Measurements from ENCODE around the gene AKAP13. TPM values are rescaled to one million over a fixed set of nuclear protein-coding genes. Genes with fewer than 3 reads are reported as not detected.

The AKAP13 gene
- total and polyA plus RNA-seq, 2 experiments from 2014 or later = 53.1 to 108 TPM

DNA sequence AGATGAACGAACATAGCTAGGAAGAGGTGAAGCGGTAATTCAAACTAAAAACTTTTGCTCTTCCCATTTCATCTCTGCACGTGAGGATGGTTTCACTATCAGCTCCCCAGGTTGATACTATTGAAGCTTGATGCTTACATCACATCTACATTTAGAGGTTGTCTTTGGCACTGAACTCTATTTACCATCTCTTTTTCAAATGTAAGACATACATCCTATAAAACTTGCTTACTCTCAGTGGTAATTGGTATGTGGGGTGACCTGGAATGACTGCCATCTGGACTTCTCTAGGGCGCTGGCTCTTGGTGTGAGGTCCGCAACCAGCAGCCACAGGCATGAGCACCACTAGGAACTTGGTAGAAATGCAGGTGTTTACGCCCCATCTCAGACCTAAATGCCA, 118.1 kb downstream of the AKAP13 start:
- Histone ChIP-seq H3K4me1 (ENCODE audit: low read depth) (peaks cover 44% of the 10 kb centered on the region), H3K27me3 (no peaks in the 10 kb centered on the region), H3K27ac (no peak overlapping the region), H3K36me3 (no peaks in the 10 kb centered on the region), H3K4me3 (no peak overlapping the region), H3K9me3 (ENCODE audit: low read depth) (no peaks in the 10 kb centered on the region)
- TF ChIP-seq CTCF (IDR thresholded peaks at IDR 0.05; ENCODE audit: low read depth, low read length) = no peak
- no peak for DNase-seq (ENCODE audit: low read depth in 1 of 2, low spot score in 1 of 2)

DNA sequence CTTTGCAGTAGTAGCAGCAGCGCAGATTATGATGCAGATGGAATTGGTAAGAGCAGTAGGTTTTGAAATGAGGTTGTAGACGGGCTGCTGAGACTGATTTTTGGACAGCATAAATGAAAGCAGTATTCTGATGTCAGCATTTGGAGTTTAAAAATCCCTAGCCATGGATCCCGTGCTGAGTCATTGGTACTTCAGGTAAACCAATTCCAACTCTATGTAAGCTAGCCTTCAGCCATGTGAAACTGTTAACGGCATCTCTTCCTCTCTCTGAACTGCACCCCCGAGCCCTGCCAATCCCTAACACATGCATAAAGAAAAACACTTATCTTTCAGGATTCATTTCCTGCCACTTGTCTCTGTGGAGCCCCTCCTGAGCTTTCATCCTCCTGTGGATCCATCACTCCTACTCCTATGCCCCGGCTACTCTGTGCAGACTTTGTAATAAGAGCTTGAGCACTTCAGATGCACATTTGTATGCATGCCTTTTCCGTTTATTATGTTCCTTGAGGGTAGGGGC, 119.0 kb downstream of the AKAP13 start:
- Histone ChIP-seq H3K36me3 (no peaks in the 10 kb centered on the region), H3K27me3 (no peaks in the 10 kb centered on the region), H3K27ac (peak overlapping the region; percentile 80), H3K9me3 (ENCODE audit: low read depth) (no peaks in the 10 kb centered on the region), H3K4me1 (ENCODE audit: low read depth) (peaks cover 50% of the 10 kb centered on the region), H3K4me3 (no peak overlapping the region)
- no peak for TF ChIP-seq CTCF (IDR thresholded peaks at IDR 0.05; ENCODE audit: low read depth, low read length)
- DNase-seq (ENCODE audit: low read depth in 1 of 2, low spot score in 1 of 2) = peak in 1 of 2 donors; percentile 18

DNA sequence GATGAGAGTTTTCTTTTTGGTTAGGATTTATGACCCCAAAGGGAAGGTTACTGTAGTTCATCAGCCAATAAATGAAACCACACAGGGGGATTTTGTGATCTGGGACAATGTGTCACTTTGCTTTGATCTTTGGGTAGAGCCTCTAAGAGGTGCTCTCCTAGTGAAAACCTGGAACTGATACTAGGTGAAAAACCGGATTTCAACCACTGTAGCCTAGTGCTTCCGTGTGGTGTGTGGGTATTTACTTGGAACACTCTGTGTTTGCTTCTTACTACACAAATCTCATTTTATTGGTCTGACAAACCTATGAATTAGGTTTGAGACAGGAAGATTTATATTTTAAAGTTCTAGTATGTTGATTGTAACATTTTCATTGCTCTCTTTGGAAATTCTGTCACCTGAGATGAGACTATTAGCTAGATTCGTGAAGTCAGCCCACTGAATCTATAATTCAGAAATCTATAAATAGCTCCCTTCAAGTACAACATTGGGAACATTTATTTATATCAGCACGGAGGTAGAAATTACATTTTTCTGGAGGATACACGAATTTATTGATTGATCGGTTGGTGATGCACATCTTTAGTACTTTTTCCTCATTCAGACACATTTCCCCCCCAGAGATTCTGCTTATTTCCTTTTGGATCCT, 119.8 kb downstream of the AKAP13 start:
- no peak overlapping the region for H3K4me3 ChIP-seq
- H3K9me3 ChIP-seq (ENCODE audit: low read depth) = no peaks in the 10 kb centered on the region
- peak in 1 of 2 donors; percentile 23 for DNase-seq (ENCODE audit: low read depth in 1 of 2, low spot score in 1 of 2)
- TF ChIP-seq CTCF (IDR thresholded peaks at IDR 0.05; ENCODE audit: low read depth, low read length) = no peak
- peaks cover 50% of the 10 kb centered on the region for H3K4me1 ChIP-seq (ENCODE audit: low read depth)
- no peaks in the 10 kb centered on the region for H3K36me3 ChIP-seq
- peak overlapping the region; percentile 80 for H3K27ac ChIP-seq
- no peaks in the 10 kb centered on the region for H3K27me3 ChIP-seq

DNA sequence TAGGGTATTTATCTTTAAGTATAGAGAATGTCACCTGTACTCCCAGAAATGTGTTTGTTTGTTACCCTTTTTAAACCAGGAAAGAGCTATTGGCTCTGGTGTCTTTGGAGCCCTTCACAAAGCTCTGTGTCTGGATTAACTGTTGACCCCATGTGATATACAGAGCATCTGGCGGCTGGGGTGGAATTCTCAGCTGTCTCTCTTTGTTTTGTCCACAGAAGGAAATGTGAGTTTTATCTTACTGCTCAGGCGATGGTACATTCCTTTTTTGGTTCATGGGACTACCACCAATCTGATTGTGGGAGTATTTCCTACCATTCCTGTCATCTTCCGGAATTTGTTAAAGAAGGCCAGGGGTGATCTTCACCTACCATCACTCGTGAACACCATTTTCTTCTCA, 120.3 kb downstream of the AKAP13 start:
- Histone ChIP-seq H3K4me1 (ENCODE audit: low read depth) (peaks cover 50% of the 10 kb centered on the region), H3K27me3 (no peaks in the 10 kb centered on the region), H3K4me3 (no peak overlapping the region), H3K36me3 (no peaks in the 10 kb centered on the region), H3K27ac (peak overlapping the region; percentile 80), H3K9me3 (ENCODE audit: low read depth) (no peaks in the 10 kb centered on the region)
- TF ChIP-seq CTCF (IDR thresholded peaks at IDR 0.05; ENCODE audit: low read depth, low read length) = no peak
- DNase-seq (ENCODE audit: low read depth in 1 of 2, low spot score in 1 of 2) = peak; percentile 30 to 84

GRCh38 chr15:85501574-85501973, 121.2 kb downstream of the AKAP13 start:
- TF ChIP-seq CTCF (IDR thresholded peaks at IDR 0.05; ENCODE audit: low read depth, low read length) = no peak
- no peaks in the 10 kb centered on the region for H3K27me3 ChIP-seq
- no peaks in the 10 kb centered on the region for H3K36me3 ChIP-seq
- H3K4me1 ChIP-seq (ENCODE audit: low read depth) = peaks cover 49% of the 10 kb centered on the region
- H3K27ac ChIP-seq = peak overlapping the region; percentile 80
- H3K4me3 ChIP-seq = no peak overlapping the region
- H3K9me3 ChIP-seq (ENCODE audit: low read depth) = no peaks in the 10 kb centered on the region
- no peak for DNase-seq (ENCODE audit: low read depth in 1 of 2, low spot score in 1 of 2)
